SU-DHL-6 (cell line): ENCODE measurements around the gene MTIF2.

Source experiments
- EZH2phosphoT487 ChIP-seq: fragments of 200-600 bp; sonication (generic), shearing (Covaris generic); conservative IDR thresholded peaks from 2 replicates; pipeline ENCODE4 v1.6.1; 2018; ENCODE audit warnings: mild to moderate bottlenecking, antibody characterized with exemption, low read length, moderate library complexity, mixed read lengths
- TF ChIP-seq, protein P1 (sequence below): fragments of 200-600 bp; sonication (generic); IDR thresholded peaks from one replicate; pipeline ENCODE4 v1.5.1; 2017; ENCODE audit warnings: antibody characterized with exemption, mild to moderate bottlenecking, low read length, moderate library complexity; ENCODE audit not compliant: insufficient read depth, poor library complexity, severe bottlenecking

DNA sequence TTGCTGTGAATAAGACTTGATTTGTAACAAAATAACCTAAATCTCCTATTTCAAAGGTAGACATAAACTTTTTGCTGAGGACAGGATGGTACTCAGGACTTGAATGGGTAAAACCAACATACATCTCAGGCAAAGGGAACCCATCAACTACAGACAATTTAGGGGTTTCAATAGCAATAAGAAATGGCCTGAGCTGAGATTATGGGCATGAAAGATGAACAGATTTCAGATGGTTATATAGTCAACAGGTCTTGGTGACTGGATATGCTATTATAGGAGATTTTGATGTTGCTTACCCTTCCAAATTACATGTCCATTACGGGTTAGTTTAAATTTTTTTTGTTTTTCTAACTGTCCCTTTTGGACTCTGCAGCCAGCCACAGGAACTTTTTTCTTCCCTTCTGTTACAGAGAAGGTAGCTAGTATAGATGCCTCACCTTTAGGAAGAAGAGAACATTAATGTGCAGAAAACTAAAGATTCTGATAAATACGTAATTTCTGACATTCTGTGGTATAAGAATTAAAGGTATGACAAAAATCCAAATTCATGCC lies 32.0 kb downstream of the MTIF2 start:
- TF ChIP-seq, protein P1, sequence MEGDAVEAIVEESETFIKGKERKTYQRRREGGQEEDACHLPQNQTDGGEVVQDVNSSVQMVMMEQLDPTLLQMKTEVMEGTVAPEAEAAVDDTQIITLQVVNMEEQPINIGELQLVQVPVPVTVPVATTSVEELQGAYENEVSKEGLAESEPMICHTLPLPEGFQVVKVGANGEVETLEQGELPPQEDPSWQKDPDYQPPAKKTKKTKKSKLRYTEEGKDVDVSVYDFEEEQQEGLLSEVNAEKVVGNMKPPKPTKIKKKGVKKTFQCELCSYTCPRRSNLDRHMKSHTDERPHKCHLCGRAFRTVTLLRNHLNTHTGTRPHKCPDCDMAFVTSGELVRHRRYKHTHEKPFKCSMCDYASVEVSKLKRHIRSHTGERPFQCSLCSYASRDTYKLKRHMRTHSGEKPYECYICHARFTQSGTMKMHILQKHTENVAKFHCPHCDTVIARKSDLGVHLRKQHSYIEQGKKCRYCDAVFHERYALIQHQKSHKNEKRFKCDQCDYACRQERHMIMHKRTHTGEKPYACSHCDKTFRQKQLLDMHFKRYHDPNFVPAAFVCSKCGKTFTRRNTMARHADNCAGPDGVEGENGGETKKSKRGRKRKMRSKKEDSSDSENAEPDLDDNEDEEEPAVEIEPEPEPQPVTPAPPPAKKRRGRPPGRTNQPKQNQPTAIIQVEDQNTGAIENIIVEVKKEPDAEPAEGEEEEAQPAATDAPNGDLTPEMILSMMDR = no peak
- TF ChIP-seq EZH2phosphoT487 = no peak
